Ovary (tissue), 9 donors: ENCODE data around the gene PRKG1. TPM values are rescaled to one million over a fixed set of nuclear protein-coding genes. Genes with fewer than 3 reads are reported as not detected.
"Not testable (repeated sequence)": the region's sequence is repeated elsewhere in the genome, so short reads cannot be mapped to it uniquely, and the experiment has no call there.

Source experiments
- DNase-seq, 5 donors: peaks; one replicate each; pipeline ENCODE4 v3.0.0-alpha.2; 2019 to 2020
- H3K27ac ChIP-seq, 2 donors: fragments of 200-600 bp; one replicate each; pipeline versions ENCODE4 v1.5.1 to v1.8.0; 2019 to 2022
- H3K27me3 ChIP-seq: fragments of 200-600 bp; one replicate; pipeline ENCODE4 v1.8.0; 2022
- H3K36me3 ChIP-seq: fragments of 200-600 bp; sonication (generic); one replicate; pipeline ENCODE4 v1.5.1; 2019
- H3K4me1 ChIP-seq: one replicate; pipeline ENCODE4 v1.8.1; 2013; ENCODE audit warnings: mild to moderate bottlenecking, moderate library complexity; ENCODE audit not compliant: insufficient read depth
- H3K4me3 ChIP-seq: fragments of 200-600 bp; sonication (generic); one replicate; pipeline ENCODE4 v1.5.1; 2017
- H3K9me3 ChIP-seq, 2 donors: fragments of 200-600 bp in 1 of 2; sonication (generic) in 1 of 2; one replicate each; pipeline versions ENCODE4 v1.5.1 to v1.8.1; 2013 to 2019; ENCODE audit warnings: mild to moderate bottlenecking in 1 of 2, moderate library complexity in 1 of 2
- CTCF ChIP-seq, 3 donors: fragments of 450-650 bp in 2 of 3; fragments of 200-600 bp in 1 of 3; IDR thresholded peaks; one replicate each; pipeline versions ENCODE4 v1.5.1 to v1.8.0; 2016 to 2022; ENCODE audit warnings: antibody characterized with exemption in 3 of 3, mild to moderate bottlenecking in 1 of 3
- EP300 ChIP-seq: sonication (generic); formaldehyde crosslinking; IDR thresholded peaks from one replicate; pipeline ENCODE4 v1.6.1; 2017; ENCODE audit warnings: antibody characterized with exemption
- POLR2A ChIP-seq: fragments of 450-650 bp; IDR thresholded peaks from one replicate; pipeline ENCODE4 v1.6.1; 2017; ENCODE audit warnings: antibody characterized with exemption, mild to moderate bottlenecking, moderate library complexity
- WGBS, 3 donors: extraction: QIAGEN DNeasy Blood & Tissue Kit in 1 of 3; methylation state at CpG; one replicate each; pipeline versions ENCODE4 v1.1.5 to v1.1.7; 2013 to 2017; 5-methylcytosine and 5-hydroxymethylcytosine counted together
- intact Hi-C, 4 donors: fragments of 100-400 bp; cut with DNase I; formaldehyde crosslinking; loops; one replicate each; pipeline versions ENCODE4 v1.11.0 to v1.15.1; 2022 to 2023
- polyA plus RNA-seq, 2 donors: library from polyadenylated mRNA; stranded (reverse); fragments of 200-250 nt in 1 of 2; fragments of 350-450 nt in 1 of 2; fragmentation: Illumina TruSeq in 1 of 2; extraction: RNeasy Lipid Tissue Mini Kit (QIAGEN cat#74804) in 1 of 2; gene quantifications; one replicate each; pipeline ENCODE4 v1.2.3, GENCODE V29; 2013 to 2014
- total RNA-seq, 7 donors: library from RNA; depleted of rRNA in 2 of 7; stranded (reverse); fragments of >200 nt in 2 of 7; fragmentation: NEBNext Ultra II Directional in 3 of 7; extraction: Animal tissue kit (Norgen Biotek cat#: 25700) in 3 of 7; gene quantifications; one replicate each; pipeline versions ENCODE4 v1.1.0 to v1.2.4, GENCODE V29; 2016 to 2023
- donor health status: DM: no; HTN: no; CAD: no; lungs with moderate emphysema.
- donor health status: DM: no; HTN: no; CAD: no.
- donor health status: Bipolar disorder and iron deficiency.
- donor health status: DM: yes; HTN: yes; CAD: no.
- donor health status: DM: no; HTN: no; CAD: no.
- donor health status: DM: yes; HTN: yes; CAD: no.

The PRKG1 gene
- total and polyA plus RNA-seq, 9 donors = 2.8 to 21.1 (median 15.7) TPM

GRCh38 chr10:52226197-52226847 lies 1152.0 kb downstream of the PRKG1 start:
- intact Hi-C loops = no loop called here
- Histone ChIP-seq H3K9me3 (no peaks in the 10 kb centered on the region), H3K27me3 (no peaks in the 10 kb centered on the region), H3K36me3 (no peaks in the 10 kb centered on the region), H3K4me1 (no peaks in the 10 kb centered on the region), H3K4me3 (no peak overlapping the region), H3K27ac (no peak overlapping the region)
- no peak for DNase-seq
- TF ChIP-seq EP300 = no peak
- no peak for TF ChIP-seq CTCF (IDR thresholded peaks at IDR 0.05)
- TF ChIP-seq POLR2A = no peak
- 43 to 69% (median 54%) methylated on average over 1 of the region's 1 CpG for WGBS, 3 donors

- intact Hi-C loops = no loop called here
- Histone ChIP-seq H3K9me3 (no peaks in the 10 kb centered on the region), H3K27me3 (no peaks in the 10 kb centered on the region), H3K27ac (no peak overlapping the region), H3K36me3 (no peaks in the 10 kb centered on the region), H3K4me3 (no peak overlapping the region), H3K4me1 (no peaks in the 10 kb centered on the region)
- no peak for DNase-seq
- WGBS, 3 donors = 56 to 74% (median 66%) methylated on average over 2 of the region's 2 CpGs
- no peak for TF ChIP-seq CTCF (IDR thresholded peaks at IDR 0.05)
- TF ChIP-seq POLR2A = no peak
- TF ChIP-seq EP300 = no peak
Observed at GRCh38 chr10:52228556-52228955, 1154.3 kb downstream of the PRKG1 start.

GRCh38 chr10:52229291-52229931 lies 1155.1 kb downstream of the PRKG1 start:
- DNase-seq = no peak
- TF ChIP-seq CTCF (IDR thresholded peaks at IDR 0.05) (no peak), EP300 (no peak), POLR2A (no peak)
- Histone ChIP-seq H3K36me3 (no peaks in the 10 kb centered on the region), H3K9me3 (no peaks in the 10 kb centered on the region), H3K4me3 (no peak overlapping the region), H3K27me3 (no peaks in the 10 kb centered on the region), H3K27ac (no peak overlapping the region), H3K4me1 (no peaks in the 10 kb centered on the region)
- WGBS, 3 donors = 89 to 97% (median 94%) methylated on average over 2 of the region's 2 CpGs
- intact Hi-C loops = no loop called here

GRCh38 chr10:52232561-52233350 lies 1158.5 kb downstream of the PRKG1 start:
- 20 to 44% (median 27%) methylated on average over 4 of the region's 4 CpGs for WGBS, 3 donors
- Histone ChIP-seq H3K27ac (no peak overlapping the region), H3K4me1 (no peaks in the 10 kb centered on the region), H3K36me3 (no peaks in the 10 kb centered on the region), H3K9me3 (no peaks in the 10 kb centered on the region), H3K27me3 (no peaks in the 10 kb centered on the region), H3K4me3 (no peak overlapping the region)
- no peak for DNase-seq
- no peak for TF ChIP-seq CTCF (IDR thresholded peaks at IDR 0.05)
- no peak for TF ChIP-seq POLR2A
- no peak for TF ChIP-seq EP300
- intact Hi-C loops = no loop called here

GRCh38 chr10:52233351-52233991 lies 1159.2 kb downstream of the PRKG1 start:
- DNase-seq, H3K4me3 ChIP-seq, H3K27me3 ChIP-seq, H3K4me1 ChIP-seq, H3K9me3 ChIP-seq, intact Hi-C loops, H3K36me3 ChIP-seq, H3K27ac ChIP-seq: not testable (repeated sequence)
- WGBS, 3 donors = 6 to 21% (median 19%) methylated on average over 5 to 12 of the region's 34 CpGs
